ENCODE data around the gene LRRIQ1. TPM values are rescaled to one million over a fixed set of nuclear protein-coding genes. Genes with fewer than 3 reads are reported as not detected.
A peak's percentile ranks its signal among the peaks of the same experiment; 100 is the strongest.

LRRIQ1 gene
- total and polyA plus RNA-seq, 2 of the 4 experiments (the other 2 are of a cell fraction), result under 0.01 to 0.05 TPM

- no TSS peak for BruUV-seq (replicated peaks)
- peak overlapping the region; percentile 91; the same call in 1 of the 3 replicates for H2BK15ac ChIP-seq (ENCODE audit: low read depth, low read length)
Observed at GRCh38 chr12:84996759-84997158, 39.4 kb upstream of the LRRIQ1 start.

More at GRCh38 chr12:84996759-84997158, 39.4 kb upstream of the LRRIQ1 start:
- H3K23ac ChIP-seq (ENCODE audit: low read depth, low read length), result no peak overlapping the region
- H3K9me3 ChIP-seq (ENCODE audit: control insufficient read depth, insufficient read depth, low read length), result no peaks in the 10 kb centered on the region
- H3K14ac ChIP-seq (replicated peaks; ENCODE audit: low read depth, low read length), result peak overlapping the region; percentile 59; the same call in 1 of the 2 replicates
- peaks cover 10% of the 10 kb centered on the region for H3K4me1 ChIP-seq (ENCODE audit: control insufficient read depth, insufficient read depth, low read length)
- no peak overlapping the region for H2AFZ ChIP-seq (replicated peaks; ENCODE audit: low read length, poor library complexity)
- H3K18ac ChIP-seq (ENCODE audit: low read depth, low read length), result peak overlapping the region; percentile 36; the same call in 1 of the 2 replicates
- H2BK20ac ChIP-seq (ENCODE audit: low read depth, low read length), result no peak overlapping the region; the same call in 1 of the 2 replicates
- no peaks in the 10 kb centered on the region for H3K27me3 ChIP-seq (ENCODE audit: control insufficient read depth, insufficient read depth, low read length)
- intact Hi-C loops (cut with micrococcal nuclease) (no loop called here), in situ Hi-C loops (cut with MboI; ENCODE audit: low sequenced_read_pairs) (no loop called here), dilution Hi-C loops (cut with HindIII; ENCODE audit: low sequenced_read_pairs, unreplicated experiment) (no loop called here)
- H3K4ac ChIP-seq (ENCODE audit: low read depth, low read length), result no peak overlapping the region
- no peak overlapping the region for H2AK5ac ChIP-seq (ENCODE audit: low read depth, low read length)
- no peak overlapping the region for H2BK5ac ChIP-seq (ENCODE audit: low read depth, low read length, poor library complexity, severe bottlenecking)
- H4K91ac ChIP-seq (ENCODE audit: insufficient read depth, low read depth, low read length), result no peak overlapping the region
- H4K5ac ChIP-seq (ENCODE audit: low read depth, low read length), result no peak overlapping the region
- H2AK9ac ChIP-seq (replicated peaks; ENCODE audit: low read depth, low read length, poor library complexity), result no peak overlapping the region
- no peak overlapping the region for H3K4me3 ChIP-seq (ENCODE audit: insufficient read depth, low read depth, low read length)
- H3K9me1 ChIP-seq (ENCODE audit: insufficient read depth, low read length), result peaks cover 5% of the 10 kb centered on the region; the same call in 1 of the 2 replicates
- ChIA-PET POLR2A (ENCODE audit: unreplicated experiment) (no interaction called here), CTCF (interaction anchor here (0.5 kb wide), 1 partner anchor 52 kb away, joined by 3 read pairs; no protein-coding TSS in a partner anchor)
- H4K20me1 ChIP-seq (ENCODE audit: insufficient read depth, low read length), result no peaks in the 10 kb centered on the region
- H3K9ac ChIP-seq (ENCODE audit: low read depth, low read length), result no peak overlapping the region
- H3K4me2 ChIP-seq (ENCODE audit: low read depth, low read length), result no peak overlapping the region
- H3K79me1 ChIP-seq (ENCODE audit: low read depth in 1 of 2, low read length in 2 of 2), result no peaks in the 10 kb centered on the region
- DNase-seq (no peak), ATAC-seq (ENCODE audit: low read depth) (no peak)
- no CpG with 5 or more reads among the region's 1 CpG for WGBS, 2 experiments (ENCODE audit: extremely low coverage in 2 of 2, insufficient read length in 1 of 2)
- H3K56ac ChIP-seq (ENCODE audit: extremely low read depth, insufficient read depth, low read length), result no peak overlapping the region
- no peak for TF ChIP-seq BHLHE40 (IDR thresholded peaks at IDR 0.05; ENCODE audit: low read depth, low read length)
- no peak for TF ChIP-seq RAD21 (IDR thresholded peaks at IDR 0.05; ENCODE audit: low read length)
- TF ChIP-seq RCOR1 (IDR thresholded peaks at IDR 0.05; ENCODE audit: insufficient replicate concordance, low read length), result no peak
- TF ChIP-seq MXI1 (IDR thresholded peaks at IDR 0.05; ENCODE audit: borderline replicate concordance, low read depth, low read length), result no peak
- no peak overlapping the region for H3K27ac ChIP-seq (ENCODE audit: insufficient read depth, low read length)
- H2BK120ac ChIP-seq (ENCODE audit: low read depth, low read length), result peak overlapping the region; percentile 32; the same call in 1 of the 2 replicates
- H3K36me3 ChIP-seq (ENCODE audit: control insufficient read depth, insufficient read depth, low read length), result no peaks in the 10 kb centered on the region
- H4K8ac ChIP-seq (ENCODE audit: low read depth in 2 of 2, low read length in 2 of 2), result no peak overlapping the region
